SIG-M5 (cell line): ENCODE data around the gene IGSF11.
"Not testable (repeated sequence)": the region's sequence is repeated elsewhere in the genome, so short reads cannot be mapped to it uniquely, and the experiment has no call there.

ENCODE experiments used
- DNase-seq: peaks from one replicate; lab custom pipeline; 2025; lab: John Stamatoyannopoulos, UW

The IGSF11 gene

GRCh38 chr3:118990823-118991560 lies 43.7 kb downstream of the IGSF11 start:
- DNase-seq, result no peak

GRCh38 chr3:118988198-118989130 lies 46.2 kb downstream of the IGSF11 start:
- DNase-seq, result no peak

- no peak for DNase-seq
Measured at GRCh38 chr3:118987477-118987876, 47.2 kb downstream of the IGSF11 start.

GRCh38 chr3:118986734-118987133 lies 47.9 kb downstream of the IGSF11 start:
- no peak for DNase-seq

GRCh38 chr3:118984699-118985098 lies 49.9 kb downstream of the IGSF11 start:
- no peak for DNase-seq

- no peak for DNase-seq
Measured at GRCh38 chr3:118981494-118982134, 53.0 kb downstream of the IGSF11 start.

- DNase-seq, result no peak
Measured at GRCh38 chr3:118980832-118981231, 53.8 kb downstream of the IGSF11 start.

- DNase-seq, result no peak
Measured at GRCh38 chr3:118978393-118978758, 56.3 kb downstream of the IGSF11 start.

GRCh38 chr3:118977671-118978392 lies 56.8 kb downstream of the IGSF11 start:
- no peak for DNase-seq

- no peak for DNase-seq
Measured at GRCh38 chr3:118977118-118977517, 57.5 kb downstream of the IGSF11 start.

GRCh38 chr3:118975476-118975875 lies 59.2 kb downstream of the IGSF11 start:
- DNase-seq, result not testable (repeated sequence)

- DNase-seq, result no peak
Measured at GRCh38 chr3:118974356-118975097, 60.1 kb downstream of the IGSF11 start.

- DNase-seq, result no peak
Measured at GRCh38 chr3:118973050-118973449, 61.6 kb downstream of the IGSF11 start.

- DNase-seq, result no peak
Measured at GRCh38 chr3:118970819-118971218, 63.8 kb downstream of the IGSF11 start.

GRCh38 chr3:118968640-118969039 lies 66.0 kb downstream of the IGSF11 start:
- DNase-seq, result no peak

GRCh38 chr3:118968111-118968510 lies 66.5 kb downstream of the IGSF11 start:
- DNase-seq, result no peak

- DNase-seq, result no peak
Measured at GRCh38 chr3:118966700-118967099, 67.9 kb downstream of the IGSF11 start.

- no peak for DNase-seq
Measured at GRCh38 chr3:118963711-118964110, 70.9 kb downstream of the IGSF11 start.

GRCh38 chr3:118960876-118961450 lies 73.7 kb downstream of the IGSF11 start:
- DNase-seq, result no peak

GRCh38 chr3:118955914-118956556 lies 78.6 kb downstream of the IGSF11 start:
- no peak for DNase-seq
